PFSK-1 (cell line): ENCODE measurements around the gene TTLL5.

Experiments
- FOXP2 ChIP-seq: optimal IDR thresholded peaks from 2 replicates; pipeline ENCODE3; 2011; ENCODE audit warnings: borderline replicate concordance, control low read depth, inconsistent platforms; ENCODE audit not compliant: insufficient read depth; ENCODE audit errors: extremely low read length, extremely low read depth
- POLR2AphosphoS5 ChIP-seq: IDR thresholded peaks from 2 replicates; pipeline ENCODE4 v1.6.1; 2012; ENCODE audit warnings: low read depth, mild to moderate bottlenecking, control low read depth, low read length, moderate library complexity
- SIN3A ChIP-seq: IDR thresholded peaks from 2 replicates; pipeline ENCODE4 v1.6.1; 2012; ENCODE audit warnings: mild to moderate bottlenecking, low read length, moderate library complexity, borderline replicate concordance; ENCODE audit not compliant: insufficient read depth
- TAF1 ChIP-seq: IDR thresholded peaks from 2 replicates; pipeline ENCODE4 v1.6.1; 2012; ENCODE audit warnings: low read length, control low read depth, borderline replicate concordance; ENCODE audit not compliant: insufficient read depth
- TF ChIP-seq, protein P1 (sequence below), 2 experiments: IDR thresholded peaks; 2 replicates each; pipeline versions ENCODE4 v1.6.1 to v1.8.0; 2011 to 2012; ENCODE audit warnings: low read depth in 2 of 2, low read length in 2 of 2, control low read depth in 1 of 2, inconsistent platforms in 1 of 2, mild to moderate bottlenecking in 1 of 2, moderate library complexity in 1 of 2; ENCODE audit not compliant: insufficient read depth in 1 of 2

The TTLL5 gene

GRCh38 chr14:75858362-75858761, 197.3 kb downstream of the TTLL5 start:
- TF ChIP-seq TAF1 (no peak), POLR2AphosphoS5 (no peak)
- TF ChIP-seq, protein P1, sequence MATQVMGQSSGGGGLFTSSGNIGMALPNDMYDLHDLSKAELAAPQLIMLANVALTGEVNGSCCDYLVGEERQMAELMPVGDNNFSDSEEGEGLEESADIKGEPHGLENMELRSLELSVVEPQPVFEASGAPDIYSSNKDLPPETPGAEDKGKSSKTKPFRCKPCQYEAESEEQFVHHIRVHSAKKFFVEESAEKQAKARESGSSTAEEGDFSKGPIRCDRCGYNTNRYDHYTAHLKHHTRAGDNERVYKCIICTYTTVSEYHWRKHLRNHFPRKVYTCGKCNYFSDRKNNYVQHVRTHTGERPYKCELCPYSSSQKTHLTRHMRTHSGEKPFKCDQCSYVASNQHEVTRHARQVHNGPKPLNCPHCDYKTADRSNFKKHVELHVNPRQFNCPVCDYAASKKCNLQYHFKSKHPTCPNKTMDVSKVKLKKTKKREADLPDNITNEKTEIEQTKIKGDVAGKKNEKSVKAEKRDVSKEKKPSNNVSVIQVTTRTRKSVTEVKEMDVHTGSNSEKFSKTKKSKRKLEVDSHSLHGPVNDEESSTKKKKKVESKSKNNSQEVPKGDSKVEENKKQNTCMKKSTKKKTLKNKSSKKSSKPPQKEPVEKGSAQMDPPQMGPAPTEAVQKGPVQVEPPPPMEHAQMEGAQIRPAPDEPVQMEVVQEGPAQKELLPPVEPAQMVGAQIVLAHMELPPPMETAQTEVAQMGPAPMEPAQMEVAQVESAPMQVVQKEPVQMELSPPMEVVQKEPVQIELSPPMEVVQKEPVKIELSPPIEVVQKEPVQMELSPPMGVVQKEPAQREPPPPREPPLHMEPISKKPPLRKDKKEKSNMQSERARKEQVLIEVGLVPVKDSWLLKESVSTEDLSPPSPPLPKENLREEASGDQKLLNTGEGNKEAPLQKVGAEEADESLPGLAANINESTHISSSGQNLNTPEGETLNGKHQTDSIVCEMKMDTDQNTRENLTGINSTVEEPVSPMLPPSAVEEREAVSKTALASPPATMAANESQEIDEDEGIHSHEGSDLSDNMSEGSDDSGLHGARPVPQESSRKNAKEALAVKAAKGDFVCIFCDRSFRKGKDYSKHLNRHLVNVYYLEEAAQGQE (IDR thresholded peaks at IDR 0.05; ENCODE audit: insufficient read depth in 1 of 2, low read depth in 2 of 2, low read length in 2 of 2): no peak

GRCh38 chr14:75859746-75860145, 198.7 kb downstream of the TTLL5 start:
- TF ChIP-seq, protein P1 (IDR thresholded peaks at IDR 0.05; ENCODE audit: insufficient read depth in 1 of 2, low read depth in 2 of 2, low read length in 2 of 2): no peak
- TF ChIP-seq POLR2AphosphoS5: no peak

DNA sequence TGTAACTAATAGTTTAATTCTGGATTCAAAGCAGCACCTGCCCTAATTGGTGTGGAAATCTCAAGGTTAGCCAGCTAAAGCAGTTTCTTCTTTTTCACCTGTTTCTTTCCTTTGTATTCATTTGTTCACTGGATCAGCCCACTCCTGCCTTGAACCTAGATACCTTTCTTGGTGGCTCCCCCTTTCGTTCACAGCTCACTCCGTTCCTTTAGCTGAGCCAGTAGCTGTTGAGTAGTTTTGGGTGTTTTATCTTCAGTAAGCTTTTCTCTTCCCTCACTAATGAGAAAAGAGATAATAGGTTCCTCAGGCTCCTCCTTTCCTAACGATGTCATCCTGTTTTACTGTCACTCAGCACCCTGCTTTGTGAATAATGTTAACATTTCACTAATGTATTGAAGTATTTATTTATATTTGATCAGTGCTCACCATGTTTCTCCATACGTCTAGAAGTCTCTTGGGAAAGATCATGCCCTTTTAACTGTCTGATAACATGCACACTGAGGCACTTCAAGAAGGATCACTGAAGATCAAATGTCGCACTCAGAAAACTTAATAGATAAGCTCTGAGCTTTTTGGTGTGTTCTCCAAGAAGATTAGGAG, 199.6 kb downstream of the TTLL5 start:
- TF ChIP-seq SIN3A (no peak), FOXP2 (no peak), TAF1 (no peak), POLR2AphosphoS5 (no peak)
- TF ChIP-seq, protein P1 (IDR thresholded peaks at IDR 0.05; ENCODE audit: insufficient read depth in 1 of 2, low read depth in 2 of 2, low read length in 2 of 2): no peak

DNA sequence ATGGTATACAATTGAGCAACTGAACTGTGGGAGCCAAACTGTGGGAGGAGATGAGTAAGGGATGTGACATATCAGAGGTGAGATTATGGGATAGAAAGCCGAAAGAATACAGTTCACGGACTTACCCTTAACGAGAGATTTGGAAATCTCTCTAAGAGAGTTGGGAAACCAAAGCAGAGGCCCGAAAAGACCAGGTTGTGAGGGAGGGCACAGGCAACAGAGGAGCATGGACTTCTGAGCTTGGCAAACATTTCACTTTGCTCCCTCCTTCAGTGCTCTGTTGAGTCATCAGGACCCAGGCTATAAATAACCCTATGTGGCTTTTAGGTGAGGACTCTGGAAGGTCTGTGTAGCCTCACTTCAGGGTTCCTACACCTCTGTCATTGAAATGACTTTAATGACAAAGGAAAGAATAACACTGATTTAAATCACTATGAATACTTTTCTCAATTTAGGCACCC, 200.1 kb downstream of the TTLL5 start:
- no peak for TF ChIP-seq FOXP2
- TF ChIP-seq SIN3A: no peak
- no peak for TF ChIP-seq POLR2AphosphoS5
- TF ChIP-seq TAF1: no peak
- TF ChIP-seq, protein P1 (IDR thresholded peaks at IDR 0.05; ENCODE audit: insufficient read depth in 1 of 2, low read depth in 2 of 2, low read length in 2 of 2): no peak

GRCh38 chr14:75863221-75863620, 202.2 kb downstream of the TTLL5 start:
- TF ChIP-seq TAF1 (no peak), FOXP2 (no peak), SIN3A (no peak)
